Daoy (cell line): ENCODE measurements around the gene BAAT. TPM values are rescaled to one million over a fixed set of nuclear protein-coding genes. Genes with fewer than 3 reads are reported as not detected.
A peak's percentile ranks its signal among the peaks of the same experiment; 100 is the strongest.

ENCODE experiments used
- DNase-seq: peaks from one replicate; pipeline ENCODE4 v3.0.0-alpha.2; 2015; ENCODE audit warnings: low read depth
- total RNA-seq: library from RNA; depleted of rRNA; stranded (reverse); fragments of >200 nt; shearing (Covaris generic); gene quantifications from 2 replicates; pipeline ENCODE4 v1.2.3, GENCODE V29; 2014

The BAAT gene
- total RNA-seq, 1 experiment from 2014 or later: 0.29 TPM

DNA sequence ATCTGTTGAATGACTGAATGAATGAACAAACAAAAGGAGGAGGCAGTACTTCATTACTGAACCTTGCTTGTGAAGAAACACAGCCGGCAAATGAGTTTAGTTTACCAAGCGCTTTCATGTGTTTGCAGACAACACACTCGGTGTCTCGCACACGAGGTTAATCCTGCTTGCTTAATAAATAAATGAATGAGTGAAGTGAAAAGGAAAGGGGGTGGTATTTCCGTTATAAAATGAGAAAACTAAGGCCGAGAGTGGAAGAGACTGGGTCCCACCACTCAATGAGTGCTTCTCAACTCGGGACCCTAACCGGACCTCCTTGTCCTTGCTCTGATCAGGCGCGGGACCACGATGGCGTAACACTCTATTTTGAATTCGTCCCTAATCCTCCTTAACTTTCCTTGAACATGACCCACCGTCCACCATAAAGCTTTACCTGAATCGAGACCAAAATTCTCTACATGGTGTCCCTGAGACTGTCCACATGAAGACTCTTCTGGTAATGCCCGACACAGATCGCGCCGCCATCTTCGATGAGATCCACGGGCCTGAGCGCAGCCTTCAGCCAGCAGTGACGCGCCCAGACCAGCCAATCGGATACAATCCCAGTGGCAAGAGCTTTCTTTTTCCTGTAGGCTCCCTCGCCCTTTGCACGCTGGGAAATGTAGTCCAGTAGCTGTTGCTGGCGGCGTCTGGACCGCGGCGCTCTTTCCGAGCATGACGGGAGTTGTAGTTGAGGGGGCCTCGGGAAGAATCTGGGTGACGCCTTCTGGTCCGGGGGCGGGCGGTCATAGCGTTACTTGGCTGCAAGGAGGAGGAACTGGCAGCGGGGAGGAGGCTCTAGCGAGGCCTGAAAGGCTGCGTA is 13.5 kb upstream of the BAAT start, which contains the start of the genes MRPL50 and ZNF189:
MRPL50 (minus strand) TSS at position 551 of the 862 bp plus-strand sequence; CDS start at position 525, 26 bp downstream.
ZNF189 (plus strand) TSS at position 784 of the 862 bp plus-strand sequence. CDS start 306 bp downstream, outside the sequence.
- peak; percentile 100 for DNase-seq

DNA sequence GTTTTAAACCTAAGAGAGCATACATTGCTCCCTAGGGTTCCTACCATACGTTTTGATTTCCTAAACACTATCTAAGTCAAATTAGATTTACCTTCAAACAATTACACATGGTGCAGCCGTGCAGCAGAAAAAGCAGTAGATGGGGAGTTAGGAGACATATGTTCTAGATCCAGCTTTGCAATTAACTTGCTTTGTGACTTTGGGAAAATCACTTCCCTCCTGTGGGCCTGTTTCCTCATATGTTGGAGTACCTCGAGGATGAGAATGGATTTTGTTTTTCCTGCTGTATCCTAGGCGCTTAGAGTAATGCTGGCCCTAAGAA is 12.9 kb upstream of the BAAT start:
- DNase-seq: peak; percentile 10

DNA sequence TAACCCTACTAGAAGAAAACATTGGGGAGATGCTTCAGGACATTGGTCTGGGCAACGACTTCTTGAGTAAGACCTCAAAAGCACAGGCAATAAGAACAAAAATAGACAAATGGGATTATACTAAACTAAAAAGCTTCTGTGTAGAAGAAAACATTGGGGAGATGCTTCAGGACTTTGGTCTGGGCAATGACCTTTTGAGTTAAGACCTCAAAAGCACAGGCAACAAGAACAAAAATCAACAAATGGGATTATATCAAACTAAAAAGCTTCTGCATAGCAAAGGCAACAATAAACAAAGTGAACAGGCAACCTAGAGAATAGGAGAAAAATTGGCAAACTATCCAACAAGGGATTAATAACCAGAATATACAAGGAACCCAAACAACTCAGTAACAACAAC is 9.9 kb upstream of the BAAT start:
- no peak for DNase-seq

DNA sequence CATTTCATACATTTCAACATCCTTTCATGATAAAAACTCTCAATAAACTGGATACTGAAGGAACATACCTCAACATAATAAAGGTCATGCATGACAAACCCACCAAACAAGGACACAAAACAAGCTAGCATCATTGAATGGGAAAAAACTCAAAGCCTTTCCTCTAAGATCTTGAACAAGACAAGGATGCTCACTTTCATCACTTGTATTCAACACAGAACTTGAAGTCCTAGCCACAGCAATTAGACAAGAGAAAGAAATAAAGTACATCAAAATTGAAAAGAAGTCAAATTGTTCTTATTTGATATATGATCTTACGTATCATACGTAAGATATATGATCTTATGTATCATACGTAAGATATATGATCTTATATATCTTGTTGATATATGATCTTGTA is 8.3 kb upstream of the BAAT start:
- DNase-seq: no peak

DNA sequence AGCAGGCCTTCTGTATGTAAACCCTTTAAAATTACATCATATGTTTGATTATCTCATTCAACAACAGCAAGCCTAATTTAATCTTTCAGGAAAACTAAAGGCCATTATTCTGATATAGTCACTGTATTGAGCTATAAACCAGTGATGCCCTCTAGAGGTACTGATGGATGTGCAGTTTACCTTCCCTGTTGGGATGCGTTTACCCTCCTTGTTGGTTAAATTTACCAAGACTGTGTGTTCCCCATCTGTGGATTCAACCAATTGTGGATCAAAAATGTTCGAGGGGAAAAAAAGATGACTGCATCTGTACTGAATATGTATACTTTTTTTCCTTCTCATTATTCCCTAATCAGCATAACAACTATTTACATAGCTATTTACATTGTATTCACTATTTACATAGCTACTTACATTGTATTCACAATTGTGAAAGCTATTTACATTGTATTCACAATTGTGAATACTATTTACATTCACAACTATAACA is 3.7 kb upstream of the BAAT start:
- DNase-seq: no peak

DNA sequence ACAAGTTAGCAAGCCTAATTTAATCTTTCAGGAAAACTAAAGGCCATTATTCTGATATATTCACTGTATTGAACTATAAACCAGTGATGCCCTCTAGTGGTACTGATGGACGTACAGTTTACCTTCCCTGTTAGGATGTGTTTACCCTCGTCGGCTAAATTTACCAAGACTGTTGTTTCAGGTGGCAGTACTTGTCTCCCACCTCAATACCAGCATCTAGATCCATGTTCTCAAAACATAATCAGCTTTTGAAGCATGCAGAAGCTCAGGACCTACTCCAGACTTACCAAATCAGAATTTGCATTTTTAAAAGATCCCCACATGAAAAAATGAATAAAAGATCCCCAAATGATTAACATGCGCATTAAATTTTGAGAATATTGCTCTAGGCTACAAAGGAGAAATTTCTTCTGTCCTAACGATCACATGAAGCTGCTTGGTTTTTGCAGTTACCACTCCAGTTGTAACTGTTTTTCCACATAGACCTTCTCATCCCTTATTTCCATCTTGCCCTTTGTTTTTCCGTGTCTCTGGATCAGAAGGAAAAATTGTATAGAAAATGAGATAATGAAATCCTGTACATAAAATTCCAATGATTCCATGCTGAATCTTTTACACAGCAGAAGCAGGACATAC is 3.2 kb upstream of the BAAT start:
- peak; percentile 45 for DNase-seq

DNA sequence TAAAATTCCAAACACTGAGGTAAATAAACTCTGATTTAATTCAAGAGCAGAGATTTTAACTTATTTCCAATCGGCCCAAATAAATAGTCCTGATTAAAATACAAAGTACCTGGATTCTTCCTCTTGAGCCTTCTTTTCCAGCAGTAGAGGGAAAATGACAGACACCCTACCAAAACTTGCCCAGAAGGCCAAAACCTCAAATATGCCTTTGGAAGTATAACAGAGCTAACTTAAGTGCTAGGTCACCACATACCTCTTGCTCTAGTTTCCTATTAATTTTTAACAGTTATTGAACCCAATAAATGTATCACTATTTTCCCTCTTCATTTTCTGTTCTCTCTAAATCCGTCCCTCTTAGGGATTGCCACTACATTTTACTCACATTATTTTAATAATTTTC is 1.4 kb downstream of the BAAT start:
- no peak for DNase-seq

DNA sequence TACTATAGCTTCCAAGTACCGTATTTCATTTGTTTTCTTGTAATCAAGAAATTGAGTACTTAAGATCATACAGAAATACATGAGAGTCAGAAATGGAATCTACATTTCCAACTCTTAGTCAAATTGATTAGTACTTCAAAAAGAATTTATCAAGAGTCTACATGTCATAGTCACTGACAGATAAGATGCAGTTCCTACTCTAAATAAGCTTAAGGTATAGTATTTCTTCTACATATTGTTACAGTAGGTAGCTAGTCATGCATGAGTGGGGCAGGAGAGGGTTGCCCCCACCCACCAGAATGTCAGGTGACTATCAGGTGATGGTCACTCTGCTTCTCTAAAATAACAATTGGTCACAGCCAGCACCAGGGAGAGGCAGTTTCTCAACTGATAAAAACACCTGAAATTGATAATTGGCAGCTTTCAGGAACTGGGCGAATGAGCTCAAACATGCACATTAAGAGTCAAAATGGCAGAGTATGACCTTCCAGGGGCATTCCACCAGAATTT is 2.9 kb downstream of the BAAT start:
- no peak for DNase-seq

DNA sequence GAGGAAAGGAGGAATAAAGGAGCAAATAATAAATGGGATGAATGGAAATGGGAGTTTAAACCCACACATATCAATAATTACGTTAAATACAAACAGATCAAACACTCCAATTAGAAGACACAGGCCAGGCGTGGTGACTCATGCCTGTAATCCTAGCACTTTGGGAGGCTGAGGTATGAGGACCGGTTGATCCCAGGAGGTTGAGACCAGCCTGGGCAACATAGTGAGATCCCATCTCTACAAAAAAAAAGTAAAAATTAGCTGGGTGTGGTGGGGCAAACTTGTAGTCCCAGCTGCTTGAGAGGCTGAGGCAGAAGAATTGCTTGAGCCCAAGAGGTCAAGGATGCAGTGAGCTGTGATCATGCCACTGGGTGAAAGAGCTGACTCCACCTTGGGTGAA is 3.7 kb downstream of the BAAT start:
- DNase-seq: no peak

DNA sequence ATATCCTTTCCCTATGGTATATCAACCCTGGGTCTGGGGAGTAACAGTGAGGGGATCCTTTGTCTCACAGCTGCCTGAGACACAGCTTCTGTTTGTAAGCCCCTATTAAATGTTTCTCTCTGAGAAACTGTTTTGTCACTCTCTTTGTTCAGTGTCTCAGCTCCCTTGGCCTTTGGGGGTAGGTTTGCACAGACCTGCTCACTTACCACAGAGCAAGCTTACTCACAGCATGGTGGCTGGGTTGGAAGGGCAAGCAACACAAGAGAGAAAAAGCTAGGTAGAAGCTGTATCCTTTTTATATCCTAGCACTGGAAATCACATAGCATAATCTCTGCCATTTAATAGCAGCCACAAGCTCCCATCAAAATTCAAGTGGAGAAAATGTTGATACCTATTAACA is 4.5 kb downstream of the BAAT start:
- DNase-seq: no peak

DNA sequence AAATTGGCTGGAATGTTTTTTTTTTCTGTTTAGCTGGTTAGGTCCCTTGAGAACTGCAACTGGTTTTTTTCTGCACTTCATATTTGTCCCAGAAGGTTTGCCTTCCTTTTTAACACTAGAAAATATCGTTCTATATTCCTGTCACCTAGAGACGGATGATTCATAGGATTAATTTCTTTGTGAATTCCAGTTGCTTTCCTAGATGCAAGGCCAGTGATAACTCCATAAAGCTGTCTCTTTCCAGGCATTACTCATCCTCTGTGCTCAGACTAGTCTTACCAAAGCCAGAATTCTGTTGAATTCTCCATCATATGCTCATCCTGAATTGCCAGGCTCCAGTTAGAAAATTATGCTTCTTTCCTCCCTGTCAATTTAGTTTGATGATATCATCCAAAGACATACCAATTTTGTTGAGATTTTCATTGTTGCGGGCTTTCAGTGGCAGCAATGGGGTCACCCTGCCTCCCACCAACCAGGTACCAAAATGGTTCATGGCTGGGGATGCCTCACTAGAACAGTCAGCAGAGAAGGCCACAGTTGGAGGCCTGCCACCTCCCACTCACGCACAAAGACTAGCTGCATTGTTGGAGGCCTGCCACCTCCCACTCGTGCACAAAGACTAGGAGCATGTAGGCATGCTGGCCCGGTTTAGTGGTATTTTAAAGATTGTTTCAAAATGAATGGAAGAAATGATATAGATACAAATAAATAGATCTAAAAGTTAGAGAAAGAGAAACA is 8.5 kb downstream of the BAAT start:
- peak; percentile 40 for DNase-seq

DNA sequence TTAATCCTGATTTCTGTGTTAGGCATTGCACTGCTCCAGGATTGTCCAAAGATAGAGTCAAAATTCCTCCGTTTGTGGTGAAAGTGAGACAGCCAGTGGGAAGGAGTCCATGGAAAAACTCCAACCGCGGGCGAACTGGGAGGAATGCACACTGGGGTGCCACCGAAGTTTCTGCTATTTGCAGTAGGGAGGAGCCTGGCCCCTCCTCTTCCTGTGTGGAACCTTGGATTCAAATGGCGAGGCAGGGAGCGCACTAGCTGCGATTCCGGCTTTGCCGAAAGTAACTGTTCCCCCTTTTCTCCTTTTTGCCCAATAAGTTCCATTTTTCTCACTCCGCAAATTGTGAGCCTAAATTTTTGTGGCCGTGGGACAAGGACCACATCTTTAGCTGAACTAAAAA is 9.3 kb downstream of the BAAT start:
- peak; percentile 62 for DNase-seq

DNA sequence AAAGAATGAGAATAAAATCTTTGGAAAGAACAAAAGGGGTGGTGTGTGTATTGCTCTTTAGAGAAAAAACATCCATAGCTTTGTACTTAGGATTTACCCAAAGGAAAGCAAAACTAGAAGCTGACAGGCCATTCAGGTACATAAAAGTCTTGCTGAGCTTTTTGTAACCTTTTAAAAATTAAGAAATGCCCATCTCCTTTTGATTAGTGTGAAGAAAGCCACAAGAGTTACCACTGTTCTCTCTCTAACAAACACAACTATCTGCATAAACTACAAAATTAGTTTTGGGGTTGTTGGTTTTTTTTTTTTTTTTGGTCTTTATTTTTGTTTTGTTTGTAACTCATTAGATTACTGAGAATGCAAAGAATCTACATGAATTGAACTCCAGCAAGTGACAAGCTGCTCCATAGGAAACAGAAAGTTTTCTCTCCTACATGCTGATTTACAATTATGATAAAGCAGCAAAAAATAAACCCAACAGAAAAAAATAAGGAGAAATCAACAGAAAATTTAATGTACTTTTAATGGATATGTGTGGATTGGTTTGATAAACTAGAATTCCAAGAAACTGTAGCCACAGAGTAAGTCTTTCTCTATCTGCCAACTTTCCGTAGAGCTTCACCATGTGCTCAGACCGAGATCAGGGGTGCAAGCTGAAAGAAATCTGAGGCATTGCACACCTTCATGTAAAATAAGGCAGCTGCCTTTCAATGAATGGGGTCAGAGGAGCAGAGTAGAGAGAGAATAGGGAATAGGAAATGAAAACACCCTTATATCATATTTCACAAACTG is 12.3 kb downstream of the BAAT start:
- no peak for DNase-seq

DNA sequence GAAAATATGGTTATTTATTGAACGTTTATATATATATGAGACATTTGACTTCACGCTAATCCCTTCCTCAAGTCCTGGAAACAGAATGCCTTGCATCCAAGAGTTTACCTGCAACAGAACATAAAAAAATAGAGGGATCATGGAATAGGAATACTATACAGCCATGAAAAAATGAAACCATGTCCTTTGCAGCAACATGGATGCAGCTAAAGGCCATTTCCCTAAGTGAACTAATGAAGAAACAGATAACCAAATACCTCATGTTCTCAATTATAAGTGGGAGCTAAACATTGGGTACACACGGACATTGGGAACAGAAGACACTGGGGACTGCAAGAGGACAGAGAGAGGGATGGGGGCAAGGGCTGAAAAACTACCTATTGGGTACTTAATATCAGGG is 13.0 kb downstream of the BAAT start:
- DNase-seq: no peak

DNA sequence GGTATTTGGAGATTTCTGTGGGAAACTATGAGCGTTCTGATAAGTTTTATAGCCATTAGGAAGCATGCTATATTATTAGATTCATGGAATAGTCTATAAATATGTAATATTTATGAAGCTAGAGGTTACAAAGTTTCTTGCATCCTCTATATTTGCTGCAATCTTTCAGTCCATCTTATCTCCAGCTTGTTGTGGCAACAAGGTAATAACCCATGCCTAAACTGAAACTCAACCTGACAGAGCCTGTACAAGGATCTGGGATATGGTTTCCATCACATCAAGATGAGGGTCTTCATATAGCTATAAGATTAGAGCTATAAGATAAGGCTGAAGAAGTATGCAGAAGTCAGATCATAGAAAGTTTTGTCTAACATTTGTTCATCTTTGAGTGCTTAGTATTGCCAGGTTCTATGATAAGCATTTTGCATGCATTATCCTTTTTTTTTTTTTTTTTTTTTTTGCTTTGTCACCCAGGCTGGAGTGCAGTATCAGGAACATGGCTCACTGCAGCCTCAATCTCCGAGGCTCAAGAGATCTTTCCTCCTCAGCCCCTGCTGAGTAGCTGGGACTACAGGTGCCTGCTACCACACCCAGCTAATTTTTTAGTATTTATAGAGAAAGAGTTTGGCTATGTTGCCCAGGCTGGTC is 14.8 kb downstream of the BAAT start:
- DNase-seq: no peak

DNA sequence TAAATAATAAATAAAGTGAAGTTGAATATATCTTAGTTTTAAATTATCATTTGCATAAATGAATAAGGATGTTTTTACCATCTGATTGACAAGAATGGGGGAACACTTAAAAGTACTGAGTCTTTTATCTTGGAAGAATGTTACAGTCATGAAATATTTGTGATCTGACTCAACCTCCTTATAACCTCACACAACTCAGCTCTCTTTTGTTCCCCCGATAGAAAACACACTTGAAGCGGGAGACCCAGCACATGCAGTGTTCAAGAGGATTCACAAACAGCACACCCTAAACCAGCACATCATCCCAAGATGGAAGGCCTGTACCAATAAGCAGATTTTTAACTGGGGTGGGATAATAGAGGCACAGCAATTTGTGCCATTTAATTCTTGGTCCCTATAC is 15.5 kb downstream of the BAAT start:
- peak; percentile 66 for DNase-seq

DNA sequence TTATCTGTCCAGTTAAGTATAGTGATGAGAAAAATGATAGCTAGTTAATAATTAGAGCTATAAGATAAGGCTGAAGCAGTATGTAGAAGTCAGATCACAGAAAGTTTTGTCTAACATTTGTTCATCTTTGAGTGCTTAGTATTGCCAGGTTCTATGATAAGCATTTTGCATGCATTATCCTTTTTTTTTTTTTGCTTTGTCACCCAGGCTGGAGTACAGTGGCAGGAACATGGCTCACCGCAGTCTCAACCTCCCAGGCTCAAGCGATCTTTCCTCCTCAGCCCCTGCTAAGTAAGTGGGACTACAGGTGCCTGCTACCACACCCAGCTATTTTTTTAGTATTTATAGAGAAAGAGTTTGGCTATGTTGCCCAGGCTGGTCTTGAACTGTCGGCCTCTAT is 17.5 kb downstream of the BAAT start:
- DNase-seq: no peak

DNA sequence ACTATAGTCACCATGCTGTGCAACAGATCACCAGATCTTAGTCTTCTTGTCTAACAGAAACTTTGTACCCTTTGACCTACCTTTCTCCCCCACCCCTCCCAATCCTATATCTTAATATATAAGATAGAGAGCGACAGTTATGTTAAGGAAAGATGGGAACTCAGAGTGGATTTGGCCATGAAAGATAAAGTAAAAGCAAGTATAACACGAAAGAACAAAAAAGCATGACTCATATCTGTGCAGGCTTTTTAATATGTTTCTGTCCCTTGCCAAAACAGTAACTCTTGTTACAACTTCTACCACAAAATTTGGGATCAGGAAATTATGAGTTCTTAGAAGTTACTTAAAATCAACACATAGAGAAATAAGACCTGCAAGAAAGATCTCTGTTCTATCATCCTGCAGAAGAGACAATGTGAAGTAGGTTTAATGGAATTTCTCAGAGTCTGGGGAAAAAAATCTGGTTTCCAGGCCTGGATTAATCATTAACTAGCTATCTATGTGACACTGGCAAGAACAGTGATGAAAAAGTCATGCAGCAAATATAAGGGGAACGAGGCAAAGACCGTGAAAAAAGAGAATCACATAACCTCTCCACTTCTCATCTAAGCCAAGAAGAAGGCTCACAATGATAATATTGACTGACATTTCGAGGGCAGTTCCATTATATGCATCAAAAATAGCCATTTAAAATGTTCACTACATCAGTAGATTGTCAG is 18.6 kb downstream of the BAAT start:
- DNase-seq: no peak

DNA sequence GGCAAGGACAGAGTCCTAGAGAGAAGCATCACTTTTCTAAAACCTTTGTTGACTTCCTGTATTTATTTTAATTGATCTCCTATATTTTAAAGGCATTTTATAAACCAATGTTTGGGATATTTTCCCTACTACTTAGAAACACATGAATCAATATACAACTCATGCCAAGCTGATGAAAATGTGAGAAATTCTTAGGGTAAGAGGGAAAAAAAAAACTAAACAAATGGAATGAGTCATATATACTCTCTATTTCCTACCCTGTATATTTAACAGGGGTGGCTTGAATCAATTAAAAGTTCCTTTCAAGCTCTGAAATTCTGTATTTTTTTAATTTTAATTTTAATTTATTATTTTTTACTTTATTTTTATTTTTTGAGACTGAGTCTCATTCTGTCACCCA is 19.6 kb downstream of the BAAT start:
- DNase-seq: no peak

DNA sequence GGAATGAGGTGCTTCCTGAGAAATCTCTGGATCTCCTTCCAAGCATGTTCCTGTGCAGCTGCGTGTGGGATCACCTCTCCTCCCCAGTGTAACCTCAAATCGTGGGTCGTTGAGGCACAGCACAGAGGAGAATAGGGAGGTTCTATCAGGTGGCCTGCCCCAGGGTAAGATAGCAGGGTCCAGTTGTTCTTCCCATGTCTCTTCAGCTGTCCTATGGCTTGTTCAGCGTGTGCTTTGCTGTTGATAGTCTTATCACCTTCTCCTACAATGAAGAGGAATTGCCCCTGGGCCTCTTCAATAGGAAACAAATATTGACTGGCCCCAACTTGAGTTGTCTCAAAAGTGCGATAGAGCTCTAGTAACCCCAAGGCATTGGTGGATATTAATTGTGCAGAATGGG is 22.4 kb downstream of the BAAT start:
- no peak for DNase-seq
